Effector CD8-positive, alpha-beta T cell (primary cell): ENCODE measurements around the gene CFAP107.

Experiments used
- DNase-seq: peaks from one replicate; lab custom pipeline; 2025; lab: John Stamatoyannopoulos, UW

Gene CFAP107

GRCh38 chr1:12741946-12742345 is 4.1 kb upstream of the CFAP107 start:
- no peak for DNase-seq

- no peak for DNase-seq
These were observed 641 bp upstream of the CFAP107 start for GRCh38 chr1:12745126-12745991.

GRCh38 chr1:12748778-12749355 is 2.9 kb downstream of the CFAP107 start:
- DNase-seq, result no peak

GRCh38 chr1:12754738-12755137 is 8.7 kb downstream of the CFAP107 start:
- no peak for DNase-seq

- DNase-seq, result no peak
These were observed 10.3 kb downstream of the CFAP107 start for GRCh38 chr1:12756273-12756672.

- DNase-seq, result no peak
These were observed 10.9 kb downstream of the CFAP107 start for GRCh38 chr1:12756768-12757413.

- no peak for DNase-seq
These were observed 11.8 kb downstream of the CFAP107 start for GRCh38 chr1:12757836-12758235.

GRCh38 chr1:12760256-12760795 is 14.3 kb downstream of the CFAP107 start:
- DNase-seq, result no peak

GRCh38 chr1:12761781-12762180 is 15.8 kb downstream of the CFAP107 start:
- no peak for DNase-seq

- no peak for DNase-seq
These were observed 16.8 kb downstream of the CFAP107 start for GRCh38 chr1:12762766-12763165.

- no peak for DNase-seq
These were observed 17.5 kb downstream of the CFAP107 start for GRCh38 chr1:12763479-12763878.

GRCh38 chr1:12764016-12764415 is 18.0 kb downstream of the CFAP107 start:
- no peak for DNase-seq

GRCh38 chr1:12769031-12769430 is 23.0 kb downstream of the CFAP107 start:
- no peak for DNase-seq

GRCh38 chr1:12769976-12770505 is 24.0 kb downstream of the CFAP107 start:
- no peak for DNase-seq

GRCh38 chr1:12770620-12771019 is 24.6 kb downstream of the CFAP107 start:
- DNase-seq, result no peak

GRCh38 chr1:12771186-12771585 is 25.2 kb downstream of the CFAP107 start:
- DNase-seq, result no peak

- no peak for DNase-seq
These were observed 26.5 kb downstream of the CFAP107 start for GRCh38 chr1:12772520-12772919.

- no peak for DNase-seq
These were observed 27.4 kb downstream of the CFAP107 start, which contains the start of gene PRAMEF12 for GRCh38 chr1:12773438-12773837. Gene PRAMEF12, plus strand, starts transcription at chr1:12773738. Its CDS starts 1,130 bp downstream, at chr1:12774868.

GRCh38 chr1:12774801-12775345 is 28.9 kb downstream of the CFAP107 start:
- DNase-seq, result no peak

- DNase-seq, result no peak
These were observed 29.4 kb downstream of the CFAP107 start for GRCh38 chr1:12775443-12775842.

GRCh38 chr1:12776801-12777557 is 31.0 kb downstream of the CFAP107 start:
- DNase-seq, result no peak
